GM06990 (cell line): ENCODE results near the gene FTO.

Source experiments
- DNase-seq: peaks from one replicate; pipeline ENCODE4 v3.0.0-alpha.2; 2011; ENCODE audit not compliant: insufficient read length; ENCODE audit errors: extremely low read depth
- H3K27me3 ChIP-seq: replicated peaks from 2 replicates; pipeline ENCODE4 v1.6.0; 2011; ENCODE audit warnings: low read length; ENCODE audit not compliant: control insufficient read depth, insufficient read depth
- H3K36me3 ChIP-seq: 2 replicates; pipeline ENCODE4 v1.5.1; 2011; ENCODE audit warnings: low read length; ENCODE audit not compliant: control insufficient read depth, insufficient read depth
- H3K4me3 ChIP-seq: replicated peaks from 2 replicates; pipeline ENCODE4 v1.5.1; 2011; ENCODE audit warnings: low read depth, mild to moderate bottlenecking, control low read depth, low read length
- CTCF ChIP-seq: IDR thresholded peaks from 2 replicates; pipeline ENCODE4 v1.5.1; 2011; ENCODE audit warnings: low read length, control low read depth, mild to moderate bottlenecking, inconsistent platforms; ENCODE audit not compliant: insufficient read depth, poor library complexity, severe bottlenecking

The FTO gene

GRCh38 chr16:53859995-53860540 is 156.1 kb downstream of the FTO start:
- no peak for DNase-seq
- TF ChIP-seq CTCF, result no peak
- Histone ChIP-seq H3K27me3 (no peaks in the 10 kb centered on the region), H3K36me3 (no peaks in the 10 kb centered on the region; the same call in 1 of the 2 replicates), H3K4me3 (no peak overlapping the region)

DNA sequence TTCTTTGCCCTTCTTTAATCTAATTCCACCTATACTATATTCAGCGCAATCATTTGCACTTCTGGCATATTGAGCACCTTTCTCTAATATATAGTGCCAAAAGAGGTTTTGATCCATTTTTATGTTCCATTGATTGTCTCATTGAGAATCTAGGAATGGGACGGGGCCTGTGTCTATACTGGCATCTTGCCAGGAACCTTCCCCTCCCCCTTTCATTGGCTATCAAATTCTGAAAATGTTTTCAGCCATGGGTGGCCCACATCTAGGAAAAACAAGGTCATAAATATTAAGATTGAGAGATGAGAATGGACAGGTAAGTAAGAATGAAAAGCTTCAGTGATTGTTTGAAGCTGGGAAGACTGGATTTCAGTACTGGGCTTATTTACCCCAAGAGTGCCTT is 159.9 kb downstream of the FTO start:
- DNase-seq, result no peak
- no peak for TF ChIP-seq CTCF

DNA sequence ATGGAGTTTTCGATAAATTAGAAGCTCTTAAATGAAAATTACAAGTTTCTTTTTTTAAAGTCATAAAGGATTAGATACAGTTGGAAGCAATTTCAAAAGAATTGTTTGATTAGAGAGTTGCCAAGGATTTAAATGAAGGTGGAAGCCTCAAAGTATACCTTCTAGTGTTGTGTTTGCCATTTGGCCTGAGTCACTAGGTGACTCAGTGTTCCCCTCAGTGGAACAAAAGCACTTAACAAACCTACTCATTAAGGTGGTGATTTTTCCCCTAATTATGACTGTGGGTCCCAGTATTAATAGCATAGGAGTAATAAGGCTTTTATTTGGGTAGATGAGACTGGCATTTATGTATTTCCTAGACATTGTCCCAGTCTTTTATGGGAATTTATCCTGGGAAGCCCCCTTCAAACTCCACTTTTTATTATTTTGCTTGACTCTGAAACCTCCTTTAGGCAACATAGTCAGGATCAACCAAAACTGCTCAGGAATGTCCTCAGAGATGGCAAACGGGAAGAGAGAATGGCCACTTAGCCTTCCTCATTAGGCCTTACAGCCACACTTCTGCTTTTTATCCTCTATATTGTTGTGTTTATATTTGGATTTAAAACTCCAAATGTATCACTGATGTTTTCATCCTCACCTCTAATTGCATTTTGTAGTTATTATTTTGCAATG is 161.0 kb downstream of the FTO start:
- Histone ChIP-seq H3K27me3 (no peaks in the 10 kb centered on the region), H3K4me3 (no peak overlapping the region), H3K36me3 (no peaks in the 10 kb centered on the region; the same call in 1 of the 2 replicates)
- no peak for DNase-seq
- TF ChIP-seq CTCF, result no peak

More for the DNA sequence above, 159.9 kb downstream of the FTO start:
- Histone ChIP-seq H3K27me3 (no peaks in the 10 kb centered on the region), H3K4me3 (no peak overlapping the region), H3K36me3 (no peaks in the 10 kb centered on the region; the same call in 1 of the 2 replicates)

- no peak for DNase-seq
- no peak overlapping the region for H3K4me3 ChIP-seq
- H3K36me3 ChIP-seq, result no peaks in the 10 kb centered on the region; the same call in 1 of the 2 replicates
- no peak for TF ChIP-seq CTCF
- H3K27me3 ChIP-seq, result no peaks in the 10 kb centered on the region
These were observed 161.5 kb downstream of the FTO start for GRCh38 chr16:53865494-53865863.

DNA sequence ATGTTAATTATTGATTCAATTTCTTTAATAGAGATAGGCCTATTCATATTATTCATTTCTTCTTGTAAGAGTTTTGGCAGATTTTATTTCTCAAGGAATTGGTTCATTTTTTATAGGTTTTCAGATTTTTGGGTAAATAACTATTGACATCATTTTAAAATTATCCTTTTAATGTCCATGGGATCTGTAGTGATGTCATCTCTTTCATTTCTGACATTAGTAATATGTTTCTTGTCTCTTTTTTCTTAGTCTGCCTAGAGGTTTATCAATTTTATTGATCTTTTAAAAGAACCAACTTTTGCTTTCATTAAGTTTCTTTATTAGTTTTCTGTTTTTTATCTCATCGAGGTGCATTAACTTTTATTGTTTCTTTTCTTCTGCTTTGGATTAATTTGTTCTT is 162.6 kb downstream of the FTO start:
- H3K4me3 ChIP-seq, result no peak overlapping the region
- DNase-seq, result no peak
- H3K27me3 ChIP-seq, result no peaks in the 10 kb centered on the region
- no peak for TF ChIP-seq CTCF
- no peaks in the 10 kb centered on the region; the same call in 1 of the 2 replicates for H3K36me3 ChIP-seq
